Measurements from ENCODE around the gene EPHB1.
"Not testable (repeated sequence)": the region's sequence is repeated elsewhere in the genome, so short reads cannot be mapped to it uniquely, and the experiment has no call there.

The EPHB1 gene

GRCh38 chr3:135056733-135057310 is 261.8 kb downstream of the EPHB1 start:
- DNase-seq, result no peak

- no peak for DNase-seq
These were observed 262.9 kb downstream of the EPHB1 start for GRCh38 chr3:135057996-135058395.

- DNase-seq, result no peak
These were observed 264.5 kb downstream of the EPHB1 start for GRCh38 chr3:135059580-135059979.

- not testable (repeated sequence) for DNase-seq
These were observed 272.0 kb downstream of the EPHB1 start for GRCh38 chr3:135066844-135067727.

- DNase-seq, result no peak
These were observed 273.0 kb downstream of the EPHB1 start for GRCh38 chr3:135068011-135068410.

GRCh38 chr3:135069406-135069805 is 274.3 kb downstream of the EPHB1 start:
- no peak for DNase-seq

GRCh38 chr3:135071483-135071882 is 276.4 kb downstream of the EPHB1 start:
- no peak for DNase-seq

GRCh38 chr3:135072431-135072830 is 277.4 kb downstream of the EPHB1 start:
- DNase-seq, result no peak

- no peak for DNase-seq
These were observed 280.1 kb downstream of the EPHB1 start for GRCh38 chr3:135075157-135075556.

GRCh38 chr3:135076341-135076740 is 281.3 kb downstream of the EPHB1 start:
- DNase-seq, result no peak

GRCh38 chr3:135077186-135077585 is 282.1 kb downstream of the EPHB1 start:
- DNase-seq, result no peak

- DNase-seq, result no peak
These were observed 283.2 kb downstream of the EPHB1 start for GRCh38 chr3:135078283-135078682.

GRCh38 chr3:135079095-135079494 is 284.0 kb downstream of the EPHB1 start:
- no peak for DNase-seq

GRCh38 chr3:135081451-135081850 is 286.4 kb downstream of the EPHB1 start:
- no peak for DNase-seq

GRCh38 chr3:135081856-135082434 is 286.9 kb downstream of the EPHB1 start:
- no peak for DNase-seq

- no peak for DNase-seq
These were observed 287.6 kb downstream of the EPHB1 start for GRCh38 chr3:135082706-135083105.

GRCh38 chr3:135083179-135083578 is 288.1 kb downstream of the EPHB1 start:
- DNase-seq, result no peak

- no peak for DNase-seq
These were observed 288.7 kb downstream of the EPHB1 start for GRCh38 chr3:135083756-135084155.

- no peak for DNase-seq
These were observed 289.3 kb downstream of the EPHB1 start for GRCh38 chr3:135084405-135084804.

- DNase-seq, result no peak
These were observed 289.9 kb downstream of the EPHB1 start for GRCh38 chr3:135084976-135085375.

- DNase-seq, result no peak
These were observed 290.8 kb downstream of the EPHB1 start for GRCh38 chr3:135085652-135086436.

- DNase-seq, result no peak
These were observed 292.7 kb downstream of the EPHB1 start for GRCh38 chr3:135087782-135088181.

GRCh38 chr3:135089451-135089850 is 294.4 kb downstream of the EPHB1 start:
- DNase-seq, result no peak

All from Kasumi-1 (cell line).